ENCODE measurements around the gene COPG2.
A peak's percentile ranks its signal among the peaks of the same experiment; 100 is the strongest.
"Not testable (repeated sequence)": the region's sequence is repeated elsewhere in the genome, so short reads cannot be mapped to it uniquely, and the experiment has no call there.

COPG2 gene, protein sequence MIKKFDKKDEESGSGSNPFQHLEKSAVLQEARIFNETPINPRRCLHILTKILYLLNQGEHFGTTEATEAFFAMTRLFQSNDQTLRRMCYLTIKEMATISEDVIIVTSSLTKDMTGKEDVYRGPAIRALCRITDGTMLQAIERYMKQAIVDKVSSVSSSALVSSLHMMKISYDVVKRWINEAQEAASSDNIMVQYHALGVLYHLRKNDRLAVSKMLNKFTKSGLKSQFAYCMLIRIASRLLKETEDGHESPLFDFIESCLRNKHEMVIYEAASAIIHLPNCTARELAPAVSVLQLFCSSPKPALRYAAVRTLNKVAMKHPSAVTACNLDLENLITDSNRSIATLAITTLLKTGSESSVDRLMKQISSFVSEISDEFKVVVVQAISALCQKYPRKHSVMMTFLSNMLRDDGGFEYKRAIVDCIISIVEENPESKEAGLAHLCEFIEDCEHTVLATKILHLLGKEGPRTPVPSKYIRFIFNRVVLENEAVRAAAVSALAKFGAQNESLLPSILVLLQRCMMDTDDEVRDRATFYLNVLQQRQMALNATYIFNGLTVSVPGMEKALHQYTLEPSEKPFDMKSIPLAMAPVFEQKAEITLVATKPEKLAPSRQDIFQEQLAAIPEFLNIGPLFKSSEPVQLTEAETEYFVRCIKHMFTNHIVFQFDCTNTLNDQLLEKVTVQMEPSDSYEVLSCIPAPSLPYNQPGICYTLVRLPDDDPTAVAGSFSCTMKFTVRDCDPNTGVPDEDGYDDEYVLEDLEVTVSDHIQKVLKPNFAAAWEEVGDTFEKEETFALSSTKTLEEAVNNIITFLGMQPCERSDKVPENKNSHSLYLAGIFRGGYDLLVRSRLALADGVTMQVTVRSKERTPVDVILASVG

DNA sequence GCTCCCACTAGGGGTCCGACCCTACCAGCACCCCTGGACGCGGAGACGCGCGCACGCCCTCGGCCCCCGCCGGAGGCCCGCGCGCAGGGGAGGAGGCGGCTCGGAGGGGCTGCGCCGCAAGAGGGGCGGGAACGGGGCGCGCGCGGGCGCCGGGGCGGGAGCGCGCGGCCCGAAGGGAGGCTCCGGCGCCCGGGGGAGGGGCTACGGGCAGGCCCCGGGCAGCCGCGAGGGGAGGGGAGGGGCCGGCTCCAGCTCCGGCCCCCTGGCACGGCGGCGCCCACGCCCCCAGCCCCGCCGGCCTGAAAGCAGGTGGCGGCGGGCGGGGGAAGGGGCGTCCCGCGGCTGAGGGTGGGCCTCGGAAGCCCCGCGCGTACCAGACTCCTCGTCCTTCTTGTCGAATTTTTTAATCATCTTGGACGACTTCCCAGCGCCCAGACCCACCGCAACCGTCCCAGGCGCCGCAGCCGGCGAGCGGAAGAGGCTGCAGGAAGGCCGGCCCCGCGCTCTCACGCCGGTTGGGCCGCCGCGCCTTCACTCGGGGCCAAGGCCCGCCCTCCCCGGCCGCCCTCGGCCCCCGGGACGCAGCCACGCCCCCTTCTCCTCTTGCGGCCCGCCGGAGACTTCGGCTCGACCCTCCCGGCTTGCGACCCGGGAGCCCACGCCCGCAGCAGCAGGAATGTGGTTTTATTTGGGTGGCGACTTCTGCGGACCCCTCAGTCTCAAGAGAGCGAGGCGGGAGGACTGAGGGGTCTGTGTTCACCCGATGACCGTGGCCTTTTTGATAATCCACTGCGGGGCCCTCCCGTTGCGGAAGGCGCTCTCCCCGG is at the start of gene COPG2:
Gene COPG2, minus strand, starts transcription at position 491 of the 827 bp plus-strand sequence. Its CDS starts 80 bp downstream, at position 411.
- peak; percentile 46 for DNase-seq (ENCODE audit: low read depth)

DNA sequence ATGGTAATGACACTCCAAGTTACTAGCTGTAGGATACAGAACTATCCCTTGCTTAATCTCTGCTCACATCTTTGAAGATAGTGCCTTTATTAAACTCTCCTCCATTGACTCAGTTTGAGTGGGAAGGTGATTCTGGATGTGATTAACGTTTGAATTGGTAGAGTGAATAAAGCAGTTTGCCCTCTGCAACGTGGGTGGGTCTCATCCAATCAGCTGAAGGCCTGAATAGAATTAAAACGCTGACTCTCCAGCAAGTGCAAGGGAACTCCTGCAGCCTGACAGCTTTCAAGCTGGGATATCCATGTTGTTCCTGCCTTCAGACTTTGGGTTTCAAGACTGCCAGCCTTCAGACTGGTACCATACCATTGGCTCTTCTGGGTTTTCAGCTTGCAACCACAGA is 43.9 kb upstream of the COPG2 start:
- no peak for DNase-seq (ENCODE audit: low read depth)

DNA sequence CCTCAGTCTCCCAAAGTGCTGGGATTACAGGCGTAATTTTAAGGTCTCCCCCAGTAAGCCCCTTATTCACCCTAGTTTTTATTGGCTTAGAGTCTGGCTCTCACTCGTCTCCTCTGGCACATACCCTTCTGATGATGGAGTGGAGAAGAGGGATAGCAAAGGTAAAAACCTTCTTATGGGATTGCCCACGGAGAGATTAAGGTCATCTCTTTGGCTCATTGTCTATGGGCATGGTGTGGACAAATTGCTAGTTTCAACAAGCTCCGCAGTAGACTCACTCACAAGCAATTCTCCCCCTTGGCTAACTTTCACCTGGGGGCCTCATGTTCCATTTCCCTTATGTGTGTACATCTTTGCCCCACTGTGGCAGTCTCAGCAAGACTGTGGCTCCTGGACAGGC is 40.2 kb upstream of the COPG2 start:
- DNase-seq (ENCODE audit: low read depth), result no peak

DNA sequence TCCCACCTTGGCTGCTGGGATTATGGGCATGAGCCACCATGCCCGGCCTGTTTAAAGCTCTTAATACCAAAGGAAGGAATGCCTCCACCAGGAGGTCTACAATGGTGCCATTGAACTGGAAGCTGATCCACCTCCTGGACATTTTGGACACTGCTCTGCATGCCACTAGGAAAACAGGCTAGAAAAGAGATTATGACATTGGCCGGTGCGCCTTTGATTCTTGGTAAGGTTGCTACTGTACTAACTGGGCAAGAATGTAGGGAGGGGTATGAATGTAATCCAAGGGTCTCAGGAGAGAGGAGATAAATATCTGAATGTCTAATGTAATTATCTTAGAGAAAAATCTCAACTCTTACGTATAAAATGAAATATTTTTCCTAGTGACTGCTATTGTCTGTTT is 39.5 kb upstream of the COPG2 start:
- no peak for DNase-seq (ENCODE audit: low read depth)

DNA sequence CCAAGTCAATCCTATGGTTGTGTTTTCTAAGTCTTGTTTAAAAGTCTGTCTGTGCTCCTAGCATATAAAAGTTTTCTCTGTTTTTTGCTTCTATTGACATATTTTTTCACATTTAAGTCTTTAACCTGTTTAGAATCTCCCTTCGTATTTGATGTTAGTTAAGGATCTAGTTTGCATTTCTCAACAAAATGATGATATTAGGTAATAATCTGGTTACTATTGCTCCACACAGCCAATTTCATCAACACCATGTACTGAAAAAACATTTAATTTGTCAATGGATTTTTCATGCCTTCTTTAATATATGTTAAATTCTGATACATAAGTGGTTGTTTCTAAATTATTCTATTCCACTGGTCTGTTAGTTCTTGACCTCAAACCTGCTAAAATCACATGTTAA is 35.3 kb upstream of the COPG2 start:
- DNase-seq (ENCODE audit: low read depth), result no peak

DNA sequence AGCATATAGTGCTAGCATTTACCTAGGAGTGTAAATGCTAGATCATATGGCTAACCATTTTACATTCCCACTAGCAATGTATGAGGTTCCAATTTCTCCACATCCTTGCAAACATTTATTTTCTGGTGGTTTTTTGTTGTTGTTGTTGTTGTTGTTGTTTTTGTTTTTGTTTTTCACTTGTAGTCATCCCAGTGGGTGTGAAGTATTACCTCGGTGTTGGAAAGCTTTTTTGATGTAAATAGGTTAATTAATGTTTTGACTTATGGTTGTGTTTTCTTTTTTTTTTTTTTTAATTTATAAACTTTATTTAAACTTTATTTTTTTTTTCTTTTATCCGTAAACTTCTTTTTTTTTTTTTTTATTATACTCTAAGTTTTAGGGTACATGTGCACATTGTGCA is 33.1 kb upstream of the COPG2 start:
- DNase-seq (ENCODE audit: low read depth), result no peak

DNA sequence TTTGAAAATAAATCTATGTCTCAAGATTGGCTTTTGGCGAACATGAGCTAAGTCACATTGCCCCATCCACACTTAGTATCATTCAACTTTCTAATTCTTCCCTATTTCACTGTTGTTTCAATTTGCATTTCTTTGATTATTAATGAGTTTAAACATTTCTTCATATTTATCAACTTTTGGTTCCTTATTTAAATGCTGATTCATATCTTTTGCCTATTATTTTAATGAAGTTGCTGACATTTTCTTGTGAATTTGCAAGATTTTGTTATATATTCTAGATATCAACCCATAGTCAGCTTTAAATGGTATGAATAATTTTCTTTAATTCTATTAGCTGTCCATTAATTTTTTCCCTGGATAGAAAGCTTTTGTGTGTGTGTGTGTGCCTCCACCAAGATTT is 32.2 kb upstream of the COPG2 start:
- DNase-seq (ENCODE audit: low read depth), result no peak

DNA sequence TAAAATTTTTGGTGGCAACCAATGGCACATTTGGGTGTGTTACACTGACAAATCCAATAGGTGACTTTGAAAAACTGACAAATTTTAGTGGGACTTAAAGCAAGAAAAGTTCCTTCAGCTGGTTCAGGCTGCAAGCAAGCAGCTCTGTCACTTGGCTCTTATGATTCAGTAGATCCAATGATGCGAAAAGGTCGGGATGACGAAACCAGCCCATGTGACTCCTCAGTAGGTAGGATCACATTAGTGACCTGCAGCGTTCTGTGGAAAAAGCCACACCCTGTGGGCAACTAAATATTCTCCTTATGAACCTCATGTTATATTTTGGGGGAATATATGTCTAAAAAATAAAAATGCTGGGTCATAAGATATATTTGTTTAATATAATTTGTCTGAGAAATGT is 31.1 kb upstream of the COPG2 start:
- DNase-seq (ENCODE audit: low read depth), result no peak

DNA sequence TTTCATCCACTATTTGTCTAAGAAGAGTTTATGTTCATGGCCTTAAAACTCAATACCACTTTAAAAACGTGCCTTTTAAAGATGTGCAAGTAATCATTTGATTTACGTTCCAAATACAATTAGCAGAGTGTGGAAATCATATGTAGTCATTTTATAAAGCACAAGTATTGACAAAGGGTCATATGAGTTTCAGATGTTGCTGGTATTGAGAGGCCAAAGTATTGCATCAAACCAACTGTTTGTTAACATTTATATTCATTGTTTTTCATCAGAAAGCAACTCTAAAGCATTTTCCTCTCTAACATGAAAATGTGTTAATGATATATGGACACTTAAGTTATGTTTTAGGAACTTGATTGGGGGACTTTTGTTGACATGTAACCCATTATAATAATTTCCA is 29.3 kb upstream of the COPG2 start:
- no peak for DNase-seq (ENCODE audit: low read depth)

DNA sequence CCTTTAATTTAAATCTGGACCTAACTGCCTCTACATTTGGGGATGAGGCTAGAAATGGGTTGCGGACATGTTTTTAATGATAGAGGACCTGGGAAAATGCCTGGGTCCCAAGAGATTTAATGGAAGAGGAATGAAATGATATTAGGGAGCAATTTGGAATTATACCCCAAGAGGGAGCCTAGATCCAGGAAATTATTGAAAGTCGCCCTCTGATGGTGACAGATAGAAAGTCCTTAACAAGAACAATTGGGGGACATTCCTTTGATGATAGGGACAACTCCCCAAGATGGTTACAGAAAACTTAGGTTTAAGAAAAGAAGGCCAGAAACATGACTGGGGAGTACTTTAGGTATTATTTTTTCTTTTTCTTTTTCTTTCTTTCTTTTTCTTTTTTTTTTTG is 27.3 kb upstream of the COPG2 start:
- DNase-seq (ENCODE audit: low read depth), result no peak

DNA sequence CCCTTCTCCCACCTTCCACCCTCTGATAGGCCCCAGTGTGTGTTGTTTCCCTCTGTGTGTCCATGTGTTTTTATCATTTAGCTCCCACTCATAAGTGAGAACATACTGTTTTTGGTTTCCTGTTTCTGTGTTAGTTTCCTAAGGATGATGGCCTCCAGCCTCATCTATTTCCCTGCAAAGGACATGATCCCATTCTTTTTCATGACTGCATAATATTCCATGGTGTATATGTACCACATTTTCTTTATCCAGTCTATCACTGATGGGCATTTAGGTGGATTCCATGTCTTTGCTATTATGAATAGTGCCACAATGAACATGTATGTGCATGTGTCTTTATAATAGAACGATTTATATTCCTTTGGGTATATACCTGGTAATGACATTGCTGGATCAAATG is 23.8 kb upstream of the COPG2 start:
- not testable (repeated sequence) for DNase-seq (ENCODE audit: low read depth)

DNA sequence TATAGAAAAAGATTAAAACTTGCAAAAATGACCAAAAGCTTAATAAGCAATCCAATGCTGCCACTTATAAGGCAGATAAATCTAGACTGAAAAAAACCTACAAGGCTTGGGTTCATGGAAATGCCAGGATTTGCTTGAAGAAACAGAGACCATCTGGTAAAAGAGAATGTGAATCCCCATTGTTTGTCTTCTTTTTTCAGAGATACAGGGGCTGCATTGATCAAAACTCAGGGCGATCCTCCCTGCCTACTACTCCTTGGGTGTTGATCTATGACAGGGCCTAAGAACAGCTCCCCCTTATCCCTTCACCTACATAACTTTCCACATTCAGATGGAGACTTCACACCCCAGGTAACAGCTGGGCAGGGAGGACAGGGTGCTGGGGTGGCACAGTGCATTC is 21.1 kb upstream of the COPG2 start:
- no peak for DNase-seq (ENCODE audit: low read depth)

DNA sequence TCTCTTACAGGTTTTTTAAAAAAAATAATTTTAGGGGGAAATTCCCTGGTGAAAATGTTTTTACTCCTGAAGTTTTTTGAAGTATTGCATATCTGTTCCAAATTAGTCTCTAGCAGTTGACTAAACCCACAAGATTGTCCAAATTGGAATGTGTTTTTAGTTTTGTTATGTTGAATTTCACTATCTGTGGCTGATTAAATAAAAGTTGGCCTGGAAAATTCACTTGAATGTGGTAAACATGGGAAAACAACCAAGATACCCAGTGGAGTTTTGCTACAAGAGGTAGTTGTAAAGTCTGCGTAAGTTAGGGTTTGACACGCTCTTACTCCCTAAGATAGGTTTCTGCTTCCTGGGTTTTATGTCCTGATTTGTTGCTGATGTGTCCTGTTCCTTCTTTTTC is 14.5 kb upstream of the COPG2 start:
- no peak for DNase-seq (ENCODE audit: low read depth)

DNA sequence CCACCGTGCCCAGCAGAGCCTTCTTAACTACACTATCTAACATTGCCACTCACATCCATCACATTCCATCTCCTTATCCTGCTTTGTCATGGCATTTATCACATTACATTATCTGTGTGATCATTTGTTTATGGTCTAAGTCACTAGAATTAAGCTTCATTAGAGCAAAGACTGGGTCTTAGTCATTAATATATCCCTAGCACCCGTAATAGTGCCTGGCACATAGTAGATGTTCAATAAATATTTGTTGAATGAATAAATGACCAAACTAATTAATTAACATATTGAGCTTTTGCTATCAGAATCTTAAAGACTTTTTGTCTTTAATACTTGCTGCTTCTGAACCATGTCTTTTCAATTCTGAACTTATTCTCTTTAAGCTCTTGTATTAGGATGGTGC is 5.9 kb upstream of the COPG2 start:
- DNase-seq (ENCODE audit: low read depth), result no peak

DNA sequence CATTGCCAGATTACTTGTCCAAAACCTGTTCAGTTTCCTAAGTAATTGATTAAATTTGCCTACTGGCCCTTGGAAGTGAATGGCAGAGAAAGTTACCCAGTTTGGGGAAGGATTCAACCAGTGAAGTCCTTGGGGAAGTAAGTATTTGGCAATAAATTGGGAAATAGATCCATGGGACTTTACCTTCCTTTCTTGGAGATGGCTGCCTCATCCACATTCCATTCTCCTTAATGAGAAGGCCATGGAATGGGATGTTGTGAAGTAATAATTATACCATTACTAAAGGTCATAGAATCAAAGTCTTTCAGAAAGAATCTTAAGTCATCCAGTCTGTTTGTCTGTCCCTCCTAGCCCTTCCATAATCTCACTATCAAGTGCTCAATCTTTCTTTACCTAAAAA is 4.5 kb upstream of the COPG2 start:
- no peak for DNase-seq (ENCODE audit: low read depth)

DNA sequence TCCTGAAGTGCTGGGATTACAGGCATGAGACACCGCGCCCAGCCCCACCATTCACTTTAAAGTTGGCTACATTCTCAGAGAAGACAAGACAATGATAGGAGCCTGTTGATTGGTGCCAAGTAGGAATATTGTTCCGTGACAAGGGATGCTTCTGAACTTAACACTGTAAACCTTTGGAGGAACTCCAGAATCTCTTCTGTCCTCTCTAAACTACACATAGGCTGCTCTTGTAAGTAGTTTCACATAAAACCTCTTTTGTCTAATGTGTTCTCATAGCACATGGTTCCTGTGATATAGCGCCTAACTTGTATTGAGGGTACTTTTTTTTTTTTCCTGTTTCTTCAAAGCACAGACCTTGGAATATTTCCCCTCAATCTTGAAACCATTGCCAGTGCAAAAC is 3.6 kb upstream of the COPG2 start:
- DNase-seq (ENCODE audit: low read depth), result no peak

DNA sequence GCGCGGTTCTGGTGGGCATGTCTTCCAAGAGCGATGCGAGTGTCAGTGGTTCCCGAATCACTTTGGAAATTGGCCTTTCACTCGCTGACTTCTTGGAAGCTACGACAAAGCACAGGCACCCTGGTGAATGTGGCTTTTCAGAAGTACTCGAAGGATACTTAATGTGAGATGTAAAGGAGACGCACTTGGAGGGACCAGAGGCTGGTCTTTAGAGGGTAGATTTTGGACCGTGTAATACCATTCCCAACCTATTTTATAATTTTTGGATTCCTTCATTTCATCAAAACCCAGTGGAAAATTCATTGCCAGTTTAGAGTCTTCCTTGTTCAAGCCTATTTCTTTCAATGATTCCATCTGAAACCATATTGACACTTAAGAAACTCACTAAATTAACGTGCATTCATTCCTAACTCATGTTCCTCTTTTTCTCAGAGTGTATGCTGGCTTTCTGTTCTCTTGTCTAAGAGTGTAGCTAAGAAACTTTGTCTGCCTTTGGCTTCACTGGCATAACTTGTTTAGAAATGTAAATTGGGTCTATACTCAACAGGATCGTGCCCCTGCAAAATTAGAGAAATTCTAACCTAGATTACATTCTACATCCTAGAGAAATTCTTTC is 645 bp upstream of the COPG2 start:
- DNase-seq (ENCODE audit: low read depth), result peak; percentile 3

DNA sequence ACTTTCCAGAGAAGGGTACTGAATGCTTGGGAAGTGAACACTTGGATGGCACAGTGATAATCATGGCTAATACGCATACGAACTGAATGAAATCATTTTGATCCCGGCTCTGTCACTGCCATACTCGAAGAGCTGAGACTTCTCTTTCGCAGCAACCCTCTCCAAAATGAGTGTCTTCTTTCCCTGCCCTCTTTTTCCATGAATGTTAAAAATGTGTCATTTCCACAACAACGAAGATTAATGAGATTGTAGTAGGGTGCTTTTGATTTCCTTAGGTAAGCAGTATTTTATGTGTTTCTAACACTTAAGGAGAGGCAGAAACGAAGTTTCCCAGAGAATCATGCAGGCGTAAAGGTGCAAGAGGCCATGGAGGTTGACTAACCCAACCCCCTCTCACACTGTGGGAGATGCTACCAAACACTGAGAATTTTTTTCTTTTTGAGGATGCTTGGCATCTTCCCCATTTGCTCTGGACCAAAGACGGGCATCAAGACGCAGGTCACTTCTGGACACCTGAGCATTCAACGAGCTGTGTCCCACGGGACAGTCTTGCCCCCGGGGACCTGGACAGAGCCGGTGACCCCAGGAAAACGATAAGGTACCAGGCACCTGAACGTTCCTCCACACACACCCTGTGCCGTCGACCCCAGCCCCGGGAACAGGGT is 823 bp downstream of the COPG2 start:
- DNase-seq (ENCODE audit: low read depth), result no peak

DNA sequence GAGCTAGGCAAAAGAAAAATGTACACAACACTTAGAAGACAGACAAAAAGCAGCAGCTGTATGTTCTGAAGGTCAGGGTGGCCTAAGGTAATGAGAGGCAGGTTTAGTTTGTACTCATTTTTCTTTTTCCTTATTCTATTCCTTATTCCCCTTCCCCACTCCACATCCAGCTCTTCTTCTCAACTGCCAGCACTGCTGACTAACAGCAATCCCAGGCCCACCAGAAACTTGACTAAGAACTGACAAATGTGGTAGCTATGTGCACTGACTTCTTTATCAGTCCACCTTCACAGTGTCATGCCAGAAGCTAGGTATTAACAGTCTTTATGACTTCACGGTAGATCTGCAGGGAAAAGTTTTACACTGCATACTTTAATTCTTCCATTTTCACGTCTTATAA is 6.1 kb downstream of the COPG2 start:
- no peak for DNase-seq (ENCODE audit: low read depth)

DNA sequence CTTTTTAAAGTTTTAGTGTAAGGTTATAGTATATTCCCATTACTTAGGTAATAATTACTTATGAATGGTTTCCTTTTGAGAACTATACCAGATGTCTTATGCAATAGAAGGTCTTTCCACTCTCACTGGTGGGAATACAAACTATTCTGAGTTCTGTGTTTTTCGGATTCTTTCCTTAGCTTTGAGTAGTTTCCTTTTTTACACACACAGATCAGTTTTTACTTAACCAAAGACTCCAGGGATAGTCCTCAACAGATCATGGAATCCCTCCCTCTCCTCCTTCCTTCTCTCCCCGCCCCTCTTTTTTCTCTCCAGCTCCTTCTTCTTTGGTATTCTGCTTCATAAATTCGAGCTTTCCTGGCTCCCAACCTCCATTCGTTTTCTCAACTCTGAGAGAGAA is 13.3 kb downstream of the COPG2 start:
- no peak for DNase-seq (ENCODE audit: low read depth)

DNA sequence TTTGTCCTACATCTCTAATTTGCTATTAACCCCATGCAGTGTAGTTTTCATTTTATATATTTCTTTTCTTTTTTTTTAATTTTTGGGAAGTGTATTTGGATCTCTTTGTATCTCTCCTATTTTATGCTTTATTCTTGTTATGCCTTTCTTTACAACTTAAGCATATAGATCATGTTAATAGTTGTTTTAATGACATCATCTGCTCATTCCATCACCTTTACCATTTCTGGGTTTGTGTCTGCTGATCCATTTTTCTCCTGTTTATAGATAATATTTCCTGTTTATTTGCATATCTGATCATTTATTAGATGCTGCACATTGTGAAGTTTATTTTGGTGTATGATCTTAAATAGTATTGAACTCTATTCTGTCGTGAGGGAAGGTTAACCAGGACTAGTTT is 13.7 kb downstream of the COPG2 start:
- DNase-seq (ENCODE audit: low read depth), result no peak

All from stimulated activated CD8-positive, alpha-beta memory T cell treated with anti-CD3 and anti-CD28 coated beads, Interleukin-15, amount 100 ng/mL, for 1 hour (primary cell).